CD14-positive monocyte (primary cell): ENCODE results near the gene SWT1. TPM values are rescaled to one million over a fixed set of nuclear protein-coding genes. Genes with fewer than 3 reads are reported as not detected.

ENCODE experiments used
- DNase-seq, 3 donors: peaks; one replicate each; pipeline ENCODE4 v3.0.0-alpha.2; 2011 to 2022
- H2AFZ ChIP-seq: 2 replicates; pipeline ENCODE4 v1.6.0; 2012; ENCODE audit warnings: mild to moderate bottlenecking, low read depth, low read length, inconsistent platforms; ENCODE audit not compliant: insufficient read depth, poor library complexity, severe bottlenecking
- H3K27ac ChIP-seq, 2 donors: 1 replicate in 1 of 2; 2 replicates in 1 of 2; pipeline ENCODE4 v1.5.1; 2012 to 2013; ENCODE audit warnings: low read length in 2 of 2, control low read depth in 1 of 2, inconsistent platforms in 1 of 2, low read depth in 1 of 2, mild to moderate bottlenecking in 1 of 2
- H3K27me3 ChIP-seq, 2 donors: one replicate each; pipeline versions ENCODE4 v1.6.0 to v1.6.1; 2011 to 2013; ENCODE audit warnings: low read length in 2 of 2; ENCODE audit not compliant: control insufficient read depth in 2 of 2, insufficient read depth in 2 of 2
- H3K36me3 ChIP-seq, 2 donors: replicated peaks in 1 of 2; 1 replicate in 1 of 2; 2 replicates in 1 of 2; pipeline versions ENCODE4 v1.5.1 to v1.6.1; 2012 to 2013; ENCODE audit warnings: low read length in 2 of 2, control low read depth in 1 of 2, inconsistent platforms in 1 of 2, mild to moderate bottlenecking in 1 of 2; ENCODE audit not compliant: insufficient read depth in 2 of 2, control insufficient read depth in 1 of 2
- H3K4me1 ChIP-seq, 2 donors: 1 replicate in 1 of 2; 2 replicates in 1 of 2; pipeline versions ENCODE4 v1.5.1 to v1.6.1; 2012 to 2013; ENCODE audit warnings: low read length in 2 of 2, control low read depth in 1 of 2, inconsistent platforms in 1 of 2, mild to moderate bottlenecking in 1 of 2, moderate library complexity in 1 of 2; ENCODE audit not compliant: insufficient read depth in 2 of 2, control insufficient read depth in 1 of 2
- H3K4me2 ChIP-seq: replicated peaks from 2 replicates; pipeline ENCODE3; 2012; ENCODE audit warnings: low read length, moderate library complexity, mild to moderate bottlenecking; ENCODE audit not compliant: poor library complexity, severe bottlenecking; ENCODE audit errors: extremely low read depth
- H3K4me3 ChIP-seq, 3 experiments: fragments of 200-600 bp in 1 of 3; sonication (generic) in 1 of 3; replicated peaks in 1 of 3; 1 replicate in 2 of 3; 2 replicates in 1 of 3; pipeline ENCODE4 v1.5.1; 2011 to 2013; ENCODE audit warnings: low read length in 3 of 3, mild to moderate bottlenecking in 3 of 3, control low read depth in 2 of 3, low read depth in 2 of 3, inconsistent platforms in 1 of 3, moderate library complexity in 1 of 3
- H3K79me2 ChIP-seq: 2 replicates; pipeline ENCODE4 v1.6.0; 2012; ENCODE audit warnings: mild to moderate bottlenecking, control low read depth, inconsistent platforms, low read length, moderate library complexity; ENCODE audit not compliant: insufficient read depth
- H3K9ac ChIP-seq: 2 replicates; pipeline ENCODE4 v1.6.0; 2017; ENCODE audit warnings: low read length, mild to moderate bottlenecking; ENCODE audit not compliant: insufficient read depth, poor library complexity, severe bottlenecking
- H3K9me3 ChIP-seq, 2 donors: replicated peaks in 1 of 2; 1 replicate in 1 of 2; 2 replicates in 1 of 2; pipeline versions ENCODE4 v1.5.1 to v1.6.1; 2012 to 2013; ENCODE audit warnings: low read length in 2 of 2, control low read depth in 1 of 2; ENCODE audit not compliant: control insufficient read depth in 1 of 2, insufficient read depth in 1 of 2
- H4K20me1 ChIP-seq: 2 replicates; pipeline ENCODE4 v1.6.0; 2012; ENCODE audit warnings: mild to moderate bottlenecking, low read length, control low read depth, moderate library complexity; ENCODE audit not compliant: insufficient read depth
- H3K27ac Mint-ChIP-seq, 7 donors: one replicate each; pipeline ENCODE4 v1.8.0; 2020; ENCODE audit warnings: mild to moderate bottlenecking in 7 of 7, mixed read lengths in 7 of 7, moderate library complexity in 6 of 7, inconsistent platforms in 2 of 7
- H3K27me3 Mint-ChIP-seq, 3 donors: one replicate each; pipeline ENCODE4 v1.8.0; 2021 to 2022; ENCODE audit warnings: low read depth in 3 of 3, mild to moderate bottlenecking in 3 of 3, mixed read lengths in 3 of 3, moderate library complexity in 3 of 3, inconsistent platforms in 1 of 3
- H3K36me3 Mint-ChIP-seq, 2 donors: one replicate each; pipeline ENCODE4 v1.8.0; 2020; ENCODE audit warnings: mixed read lengths in 2 of 2, inconsistent platforms in 1 of 2, mild to moderate bottlenecking in 1 of 2
- H3K4me1 Mint-ChIP-seq: one replicate; pipeline ENCODE4 v1.8.0; 2020; ENCODE audit warnings: mild to moderate bottlenecking, mixed read lengths
- H3K4me3 Mint-ChIP-seq, 2 donors: one replicate each; pipeline ENCODE4 v1.8.0; 2020; ENCODE audit warnings: mild to moderate bottlenecking in 2 of 2, mixed read lengths in 2 of 2, moderate library complexity in 1 of 2
- H3K9me3 Mint-ChIP-seq, 7 donors: one replicate each; pipeline ENCODE4 v1.8.0; 2020 to 2022; ENCODE audit warnings: mixed read lengths in 7 of 7, mild to moderate bottlenecking in 6 of 7, moderate library complexity in 6 of 7, inconsistent platforms in 2 of 7
- CTCF ChIP-seq: fragments of 200-600 bp; IDR thresholded peaks from one replicate; pipeline ENCODE4 v1.8.0; 2022; ENCODE audit warnings: antibody characterized with exemption, mild to moderate bottlenecking
- WGBS: methylation state at CpG from one replicate; pipeline ENCODE4 v1.1.5; 2013; ENCODE audit warnings: missing lambda C conversion rate; ENCODE audit not compliant: insufficient coverage; 5-methylcytosine and 5-hydroxymethylcytosine counted together
- intact Hi-C, 2 donors: fragments of 100-400 bp; cut with micrococcal nuclease; formaldehyde crosslinking; loops; one replicate each; pipeline versions ENCODE4 v1.15.0 to v1.15.1; 2023
- polyA plus RNA-seq, 3 donors: library from polyadenylated mRNA; depleted of rRNA in 1 of 3; unstranded in 2 of 3; stranded (reverse) in 1 of 3; fragments of 300-500 nt in 2 of 3; fragments of >200 nt in 1 of 3; fragmentation: Illumina TruSeq in 2 of 3; gene quantifications; 1 replicate in 2 of 3; 2 replicates in 1 of 3; pipeline ENCODE4 v1.2.3, GENCODE V29; 2012 to 2021

Gene SWT1
- polyA plus RNA-seq, 3 donors, result 0.89 to 2.8 (median 1.7) TPM

GRCh38 chr1:185213091-185213490, 56.1 kb downstream of the SWT1 start:
- intact Hi-C loops, result no loop called here
- no CpG with 5 or more reads among the region's 1 CpG for WGBS
- H4K20me1 ChIP-seq, result no peaks in the 10 kb centered on the region

GRCh38 chr1:185215911-185216310, 58.9 kb downstream of the SWT1 start:
- Histone ChIP-seq H3K9ac (no peak overlapping the region), H3K9me3 (no peaks in the 10 kb centered on the region), H3K27ac (no peak overlapping the region), H3K4me1 (no peaks in the 10 kb centered on the region), H3K4me2 (no peak overlapping the region), H3K4me3 (no peak overlapping the region), H2AFZ (no peak overlapping the region), H4K20me1 (no peaks in the 10 kb centered on the region), H3K27me3 (no peaks in the 10 kb centered on the region), H3K36me3 (no peaks in the 10 kb centered on the region), H3K79me2 (no peaks in the 10 kb centered on the region)
- Mint-ChIP-seq H3K36me3 (no peaks in the 10 kb centered on the region), H3K4me3 (no peak overlapping the region), H3K27ac (no peak overlapping the region), H3K9me3 (peaks cover 0 to 4% (median 0%) of the 10 kb centered on the region in 7 donors), H3K27me3 (peaks cover 0 to 2% (median 0%) of the 10 kb centered on the region in 3 donors), H3K4me1 (no peaks in the 10 kb centered on the region)
- WGBS, result no CpG with 5 or more reads among the region's 1 CpG
- intact Hi-C loops, result no loop called here
- no peak for DNase-seq
- no peak for TF ChIP-seq CTCF

More at GRCh38 chr1:185213091-185213490, 56.1 kb downstream of the SWT1 start:
- no peak overlapping the region for H3K9ac ChIP-seq
- peaks cover 0 to 2% (median 0%) of the 10 kb centered on the region in 3 donors for H3K27me3 Mint-ChIP-seq
- H2AFZ ChIP-seq, result no peak overlapping the region
- no peak overlapping the region for H3K4me3 ChIP-seq
- no peak overlapping the region for H3K27ac Mint-ChIP-seq
- no peaks in the 10 kb centered on the region for H3K79me2 ChIP-seq
- no peaks in the 10 kb centered on the region for H3K27me3 ChIP-seq
- H3K36me3 Mint-ChIP-seq, result peaks cover 6% of the 10 kb centered on the region in 2 donors
- H3K4me1 Mint-ChIP-seq, result no peaks in the 10 kb centered on the region
- H3K4me2 ChIP-seq, result no peak overlapping the region
- DNase-seq, result no peak
- no peak overlapping the region for H3K27ac ChIP-seq
- H3K4me3 Mint-ChIP-seq, result no peak overlapping the region
- H3K36me3 ChIP-seq, result no peaks in the 10 kb centered on the region
- peaks cover 2 to 15% (median 8%) of the 10 kb centered on the region in 7 donors for H3K9me3 Mint-ChIP-seq
- TF ChIP-seq CTCF, result no peak
- no peaks in the 10 kb centered on the region for H3K4me1 ChIP-seq
- H3K9me3 ChIP-seq, result no peaks in the 10 kb centered on the region
